H9 (cell line): ENCODE data around the gene MRPS6. TPM values are rescaled to one million over a fixed set of nuclear protein-coding genes. Genes with fewer than 3 reads are reported as not detected.

Source experiments
- DNase-seq: peaks from one replicate; pipeline ENCODE4 v3.0.0-alpha.2; 2017
- H2AFZ ChIP-seq: one replicate; pipeline ENCODE4 v1.6.1; 2013; ENCODE audit warnings: mild to moderate bottlenecking, low read length, control low read depth, moderate library complexity
- H2AK5ac ChIP-seq: 2 replicates; pipeline ENCODE4 v1.6.1; 2013; ENCODE audit warnings: low read length, control low read depth, mixed read lengths; ENCODE audit not compliant: insufficient read length
- H2BK120ac ChIP-seq: one replicate; pipeline ENCODE4 v1.6.1; 2013; ENCODE audit warnings: low read depth, mild to moderate bottlenecking, low read length, control low read depth, inconsistent platforms; ENCODE audit not compliant: poor library complexity, severe bottlenecking
- H2BK12ac ChIP-seq: 2 replicates; pipeline ENCODE4 v1.6.1; 2013; ENCODE audit warnings: low read length, control low read depth, mixed read lengths, low read depth; ENCODE audit not compliant: insufficient read length
- H2BK15ac ChIP-seq: 2 replicates; pipeline ENCODE4 v1.6.1; 2013; ENCODE audit warnings: low read depth, low read length, control low read depth
- H2BK20ac ChIP-seq: one replicate; pipeline ENCODE4 v1.6.1; 2013; ENCODE audit warnings: low read depth, mild to moderate bottlenecking, low read length, control low read depth, inconsistent platforms; ENCODE audit not compliant: poor library complexity, severe bottlenecking
- H2BK5ac ChIP-seq: 2 replicates; pipeline ENCODE4 v1.6.1; 2013; ENCODE audit warnings: low read length, control low read depth, mixed read lengths; ENCODE audit not compliant: insufficient read length
- H3K14ac ChIP-seq: 2 replicates; pipeline ENCODE4 v1.6.1; 2013; ENCODE audit warnings: low read length, control low read depth; ENCODE audit not compliant: insufficient read depth
- H3K18ac ChIP-seq: 2 replicates; pipeline ENCODE4 v1.6.1; 2013; ENCODE audit warnings: low read depth, mild to moderate bottlenecking, mixed read lengths, low read length, control low read depth; ENCODE audit not compliant: insufficient read length
- H3K23ac ChIP-seq: 2 replicates; pipeline ENCODE4 v1.6.1; 2013; ENCODE audit warnings: low read length, control low read depth, mixed read lengths, low read depth; ENCODE audit not compliant: insufficient read length
- H3K23me2 ChIP-seq: 2 replicates; pipeline ENCODE4 v1.6.1; 2013; ENCODE audit warnings: low read depth, mild to moderate bottlenecking, mixed read lengths, low read length, control low read depth; ENCODE audit not compliant: insufficient read length, poor library complexity, severe bottlenecking
- H3K27ac ChIP-seq: 2 replicates; pipeline ENCODE4 v1.5.1; 2013; ENCODE audit warnings: low read length, control low read depth, mixed read lengths, low read depth; ENCODE audit not compliant: insufficient read length
- H3K27me3 ChIP-seq: 2 replicates; pipeline ENCODE4 v1.6.1; 2013; ENCODE audit warnings: low read length, control low read depth, inconsistent platforms; ENCODE audit not compliant: insufficient read depth
- H3K4ac ChIP-seq: 2 replicates; pipeline ENCODE4 v1.6.1; 2013; ENCODE audit warnings: low read depth, mild to moderate bottlenecking, control low read depth, inconsistent platforms, low read length, moderate library complexity
- H3K4me1 ChIP-seq: 2 replicates; pipeline ENCODE4 v1.6.1; 2013; ENCODE audit warnings: low read length, control low read depth, inconsistent platforms; ENCODE audit not compliant: insufficient read depth
- H3K4me2 ChIP-seq: 2 replicates; pipeline ENCODE4 v1.6.1; 2013; ENCODE audit warnings: low read length, control low read depth, mixed read lengths; ENCODE audit not compliant: insufficient read length, insufficient read depth
- H3K56ac ChIP-seq: 2 replicates; pipeline ENCODE4 v1.6.1; 2013; ENCODE audit warnings: low read depth, mild to moderate bottlenecking, mixed read lengths, low read length, control low read depth; ENCODE audit not compliant: insufficient read length
- H3K79me1 ChIP-seq: 2 replicates; pipeline ENCODE4 v1.6.1; 2013; ENCODE audit warnings: low read depth, mild to moderate bottlenecking, moderate library complexity, low read length, control low read depth, inconsistent platforms; ENCODE audit not compliant: insufficient read depth, poor library complexity, severe bottlenecking
- H3K79me2 ChIP-seq: 2 replicates; pipeline ENCODE4 v1.6.1; 2013; ENCODE audit warnings: low read length, control low read depth, inconsistent platforms; ENCODE audit not compliant: insufficient read depth
- H3K9ac ChIP-seq: 2 replicates; pipeline ENCODE4 v1.6.1; 2013; ENCODE audit warnings: low read length, control low read depth, mixed read lengths; ENCODE audit not compliant: insufficient read length; ENCODE audit errors: extremely low read depth
- H3K9me3 ChIP-seq: one replicate; pipeline ENCODE4 v1.6.1; 2013; ENCODE audit warnings: low read depth, low read length, inconsistent platforms; ENCODE audit not compliant: control insufficient read depth
- H3T11ph ChIP-seq: one replicate; pipeline ENCODE4 v1.6.1; 2013; ENCODE audit warnings: mild to moderate bottlenecking, low read length, control low read depth, inconsistent platforms
- H4K20me1 ChIP-seq: one replicate; pipeline ENCODE4 v1.6.1; 2013; ENCODE audit not compliant: control insufficient read depth, insufficient read length, insufficient read depth
- H4K5ac ChIP-seq: 2 replicates; pipeline ENCODE4 v1.6.1; 2013; ENCODE audit warnings: low read depth, mild to moderate bottlenecking, mixed read lengths, low read length, control low read depth; ENCODE audit not compliant: insufficient read length
- H4K8ac ChIP-seq: replicated peaks from 2 replicates; pipeline ENCODE4 v1.6.1; 2013; ENCODE audit warnings: low read length, control low read depth, mixed read lengths, low read depth; ENCODE audit not compliant: insufficient read length
- H4K91ac ChIP-seq: 2 replicates; pipeline ENCODE4 v1.6.1; 2013; ENCODE audit warnings: low read depth, mild to moderate bottlenecking, moderate library complexity, mixed read lengths, low read length, control low read depth; ENCODE audit not compliant: insufficient read length
- H3K27ac Mint-ChIP-seq, 3 experiments: 2 replicates in 2 of 3; 3 replicates in 1 of 3; pipeline ENCODE4 v1.8.0; 2020 to 2021; ENCODE audit warnings: mixed read lengths in 3 of 3, mild to moderate bottlenecking in 1 of 3, moderate library complexity in 1 of 3
- H3K27me3 Mint-ChIP-seq: 2 replicates; pipeline ENCODE4 v1.8.0; 2021; ENCODE audit warnings: low read depth, mild to moderate bottlenecking, moderate library complexity, mixed read lengths
- H3K36me3 Mint-ChIP-seq, 3 experiments: 2 replicates in 2 of 3; 3 replicates in 1 of 3; pipeline ENCODE4 v1.8.0; 2020 to 2021; ENCODE audit warnings: low read depth in 3 of 3, mixed read lengths in 3 of 3; ENCODE audit not compliant: insufficient read depth in 1 of 3
- H3K4me1 Mint-ChIP-seq, 2 experiments: 2 replicates each; pipeline ENCODE4 v1.8.0; 2020; ENCODE audit warnings: mixed read lengths in 2 of 2
- H3K4me3 Mint-ChIP-seq, 2 experiments: 2 replicates in 1 of 2; 3 replicates in 1 of 2; pipeline ENCODE4 v1.8.0; 2020 to 2021; ENCODE audit warnings: mild to moderate bottlenecking in 2 of 2, mixed read lengths in 2 of 2, moderate library complexity in 1 of 2
- H3K9me3 Mint-ChIP-seq, 2 experiments: 2 replicates in 1 of 2; 3 replicates in 1 of 2; pipeline ENCODE4 v1.8.0; 2020; ENCODE audit warnings: mild to moderate bottlenecking in 2 of 2, mixed read lengths in 2 of 2, moderate library complexity in 1 of 2
- WGBS: extraction: QIAGEN DNeasy Blood & Tissue Kit; methylation state at CpG from one replicate; pipeline ENCODE4 v1.1.7; 2013; ENCODE audit warnings: missing lambda C conversion rate, low lambda C conversion rate, mixed read lengths; ENCODE audit not compliant: insufficient read length; ENCODE audit errors: extremely low coverage; 5-methylcytosine and 5-hydroxymethylcytosine counted together
- total RNA-seq: library from RNA; stranded (reverse); gene quantifications from 2 replicates; pipeline ENCODE4 v1.2.1, GENCODE V29; 2021
- TF ChIP-seq, protein P1 (sequence below): fragments of 200-600 bp; sonication (generic); conservative IDR thresholded peaks from 3 replicates; pipeline ENCODE4 v1.8.0; 2021; ENCODE audit warnings: antibody characterized with exemption, mild to moderate bottlenecking

MRPS6 gene
- total RNA-seq, 1 experiment from 2014 or later = 83.2 TPM

- DNase-seq = no peak
- no peaks in the 10 kb centered on the region for H3K79me2 ChIP-seq
- H3K4me1 ChIP-seq = no peaks in the 10 kb centered on the region
- H3K9me3 ChIP-seq = no peaks in the 10 kb centered on the region
- H4K5ac ChIP-seq = no peak overlapping the region
- no peak overlapping the region for H3K14ac ChIP-seq
- WGBS = no CpG with 5 or more reads among the region's 4 CpGs
- no peak overlapping the region for H3K9ac ChIP-seq
- H3K27ac Mint-ChIP-seq = no peak overlapping the region
- no peaks in the 10 kb centered on the region for H4K20me1 ChIP-seq
- H3K27me3 ChIP-seq = no peaks in the 10 kb centered on the region
- H2BK5ac ChIP-seq = no peak overlapping the region
- H2AFZ ChIP-seq = no peak overlapping the region
- no peak overlapping the region for H2BK12ac ChIP-seq
- H4K91ac ChIP-seq = no peak overlapping the region
- H3K23ac ChIP-seq = no peak overlapping the region
- no peaks in the 10 kb centered on the region for H3K79me1 ChIP-seq
- H3K4me2 ChIP-seq = no peak overlapping the region
- no peak overlapping the region for H3K18ac ChIP-seq
- no peaks in the 10 kb centered on the region for H3K4me1 Mint-ChIP-seq
- TF ChIP-seq, protein P1, sequence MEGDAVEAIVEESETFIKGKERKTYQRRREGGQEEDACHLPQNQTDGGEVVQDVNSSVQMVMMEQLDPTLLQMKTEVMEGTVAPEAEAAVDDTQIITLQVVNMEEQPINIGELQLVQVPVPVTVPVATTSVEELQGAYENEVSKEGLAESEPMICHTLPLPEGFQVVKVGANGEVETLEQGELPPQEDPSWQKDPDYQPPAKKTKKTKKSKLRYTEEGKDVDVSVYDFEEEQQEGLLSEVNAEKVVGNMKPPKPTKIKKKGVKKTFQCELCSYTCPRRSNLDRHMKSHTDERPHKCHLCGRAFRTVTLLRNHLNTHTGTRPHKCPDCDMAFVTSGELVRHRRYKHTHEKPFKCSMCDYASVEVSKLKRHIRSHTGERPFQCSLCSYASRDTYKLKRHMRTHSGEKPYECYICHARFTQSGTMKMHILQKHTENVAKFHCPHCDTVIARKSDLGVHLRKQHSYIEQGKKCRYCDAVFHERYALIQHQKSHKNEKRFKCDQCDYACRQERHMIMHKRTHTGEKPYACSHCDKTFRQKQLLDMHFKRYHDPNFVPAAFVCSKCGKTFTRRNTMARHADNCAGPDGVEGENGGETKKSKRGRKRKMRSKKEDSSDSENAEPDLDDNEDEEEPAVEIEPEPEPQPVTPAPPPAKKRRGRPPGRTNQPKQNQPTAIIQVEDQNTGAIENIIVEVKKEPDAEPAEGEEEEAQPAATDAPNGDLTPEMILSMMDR = no peak
- no peak overlapping the region for H3K56ac ChIP-seq
- no peak overlapping the region for H2BK120ac ChIP-seq
- no peaks in the 10 kb centered on the region for H3K36me3 Mint-ChIP-seq
- no peak overlapping the region for H2BK15ac ChIP-seq
- no peak overlapping the region for H2AK5ac ChIP-seq
- no peak overlapping the region for H4K8ac ChIP-seq
- H3T11ph ChIP-seq = no peak overlapping the region
- H3K27me3 Mint-ChIP-seq = no peaks in the 10 kb centered on the region; the same call in 1 of the 2 replicates
- H2BK20ac ChIP-seq = no peak overlapping the region
- no peak overlapping the region for H3K4me3 Mint-ChIP-seq
- H3K4ac ChIP-seq = no peak overlapping the region
- no peaks in the 10 kb centered on the region for H3K23me2 ChIP-seq
- no peaks in the 10 kb centered on the region for H3K9me3 Mint-ChIP-seq
- no peak overlapping the region for H3K27ac ChIP-seq
Measured at GRCh38 chr21:34043333-34043732, 30.0 kb upstream of the MRPS6 start.
